DMS53 treated with DMSO at 0.1 percent for 48 hours (cell line): ENCODE data around the gene MRPL33.

Source experiments
- DNase-seq: peaks from one replicate; lab custom pipeline; 2025; ENCODE audit not compliant: unreplicated experiment; lab: John Stamatoyannopoulos, UW

MRPL33 gene

DNA sequence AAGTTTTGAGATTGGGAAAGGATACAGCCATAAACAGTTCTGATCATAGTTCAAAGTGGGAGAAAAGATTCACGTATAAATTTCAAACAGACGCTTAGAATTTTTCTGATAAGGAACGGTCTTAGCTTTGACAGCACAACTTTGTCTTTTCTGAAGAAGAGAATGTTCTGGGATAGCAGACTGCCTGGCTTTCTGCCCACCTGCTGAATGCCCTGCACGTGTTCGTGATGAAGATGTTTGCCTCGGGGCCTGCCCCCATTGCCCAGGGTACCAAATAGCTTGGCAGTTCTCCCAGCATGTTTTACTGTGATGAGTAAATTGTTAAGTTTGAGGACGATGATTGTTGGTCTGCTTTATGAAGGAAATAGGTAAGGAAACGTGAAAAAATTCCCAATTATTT, 4.6 kb downstream of the MRPL33 start:
- no peak for DNase-seq

DNA sequence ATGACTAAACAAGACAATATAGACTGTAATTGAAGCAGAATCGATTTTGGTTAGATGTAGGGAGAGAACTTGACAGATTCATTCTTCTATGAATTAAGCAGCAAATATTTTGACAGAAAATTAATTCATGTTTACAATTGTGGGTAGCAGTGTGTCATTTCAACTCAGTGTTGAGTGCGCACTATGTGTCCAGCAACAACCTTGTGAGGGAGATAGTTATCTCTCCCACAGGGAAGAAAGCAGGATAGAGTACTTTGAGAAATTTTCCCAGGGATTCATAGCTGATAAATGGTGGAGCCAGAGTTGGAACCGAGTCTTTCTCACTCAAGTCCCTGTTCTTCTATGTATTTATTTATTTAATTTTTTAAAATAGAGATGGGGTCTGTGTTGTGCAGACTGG, 5.2 kb downstream of the MRPL33 start:
- no peak for DNase-seq

DNA sequence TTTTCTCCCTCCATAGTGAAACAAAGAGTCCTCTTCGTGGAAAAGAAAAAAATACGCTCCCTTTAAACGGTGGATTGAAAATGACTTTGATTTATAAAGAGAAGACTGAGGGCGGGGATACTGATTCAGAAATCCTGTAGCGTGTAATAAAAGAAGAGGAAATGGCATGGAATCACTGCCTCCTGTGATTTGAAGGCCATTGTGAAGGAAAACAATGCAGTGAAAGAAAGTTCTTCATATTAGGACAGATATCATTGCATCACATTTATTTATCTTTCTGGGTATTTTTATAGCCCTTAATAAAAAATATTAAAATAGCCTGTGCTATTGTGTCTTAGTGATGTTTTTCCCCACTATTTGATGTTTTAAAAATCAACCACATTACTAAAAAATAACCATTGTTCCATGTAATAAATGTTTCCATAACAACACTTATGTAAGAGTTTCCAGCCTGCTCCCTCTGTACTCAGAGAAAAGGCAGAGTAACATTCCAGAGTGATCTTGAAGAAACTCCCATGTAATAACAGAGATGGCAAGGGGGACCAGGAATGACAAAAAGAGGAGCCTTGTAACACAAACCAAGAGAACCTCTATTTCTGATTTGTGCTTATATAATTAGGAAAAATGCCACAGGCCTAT, 8.0 kb downstream of the MRPL33 start:
- no peak for DNase-seq

DNA sequence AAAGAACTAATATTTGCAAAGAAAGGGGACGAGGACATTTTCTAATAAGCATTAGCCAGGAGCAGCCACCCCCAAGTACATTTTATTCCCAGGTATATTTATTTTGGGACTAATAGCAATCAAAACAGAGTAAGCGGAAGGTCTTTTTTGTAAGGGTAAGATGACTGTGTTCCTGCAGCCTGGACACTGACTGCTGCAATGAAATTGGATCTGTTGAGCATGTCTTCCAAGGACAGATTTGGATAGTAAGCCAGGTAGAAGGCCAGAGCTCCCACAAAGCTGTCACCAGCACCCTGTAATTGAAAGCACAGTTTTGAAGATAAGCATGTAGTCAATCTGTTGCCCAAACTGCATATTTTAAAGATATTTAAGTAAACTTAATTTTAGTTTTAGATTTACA, 10.0 kb downstream of the MRPL33 start:
- no peak for DNase-seq

DNA sequence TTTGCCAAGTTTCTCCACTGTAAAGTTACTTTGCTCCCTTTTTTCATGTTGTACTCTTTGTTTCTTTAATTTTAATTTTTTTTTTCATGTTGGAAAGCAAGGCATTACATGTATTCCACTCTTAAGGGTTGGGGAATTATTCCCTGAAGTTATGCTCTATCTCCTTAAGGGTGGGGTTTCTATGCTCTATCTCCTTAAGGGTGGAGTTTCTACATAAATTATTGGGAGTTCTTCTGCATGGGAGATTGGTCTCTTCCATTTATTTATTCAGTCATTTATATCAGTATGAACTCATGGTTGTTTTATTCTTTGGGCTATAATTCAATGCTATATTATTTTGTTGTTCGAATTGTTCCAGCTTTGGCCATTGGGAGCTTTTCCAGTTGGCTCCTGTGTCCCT, 11.2 kb downstream of the MRPL33 start:
- no peak for DNase-seq

DNA sequence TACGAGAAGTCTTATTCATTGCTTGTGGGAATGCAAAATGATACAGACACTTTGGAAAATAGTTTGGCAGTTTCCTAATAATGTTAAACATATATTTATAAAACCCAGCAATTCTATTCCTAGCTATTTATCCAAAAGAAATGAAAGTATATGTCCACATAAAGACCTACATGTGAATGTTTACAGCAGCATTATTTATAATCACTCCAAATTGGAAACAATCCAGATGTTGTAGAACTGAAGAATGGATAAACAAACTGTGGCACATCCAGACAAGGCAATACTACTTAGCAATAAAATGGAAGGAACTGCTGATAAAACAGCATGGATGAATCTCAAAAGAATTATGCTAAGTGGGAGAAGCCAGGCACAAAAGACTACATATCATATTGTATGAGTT, 19.3 kb downstream of the MRPL33 start:
- DNase-seq = no peak

DNA sequence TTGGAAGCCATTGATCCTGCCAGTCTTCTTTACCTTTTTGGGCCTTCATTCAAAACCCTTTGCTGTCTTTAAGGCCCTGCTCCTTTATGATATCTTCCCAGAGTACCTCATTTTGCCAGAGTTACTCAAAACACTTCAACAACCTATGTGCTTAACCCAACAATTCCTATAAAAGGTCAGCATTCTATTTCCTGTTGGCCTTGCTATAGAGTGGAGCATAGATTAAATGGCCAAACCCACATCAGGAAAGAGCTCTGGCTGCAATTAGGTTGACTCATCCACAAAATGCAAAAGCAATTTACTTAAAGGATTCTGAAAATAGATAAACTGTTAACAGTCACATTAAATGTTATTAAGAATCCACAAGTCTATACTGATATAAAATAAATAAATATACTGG, 21.2 kb downstream of the MRPL33 start:
- DNase-seq = no peak

DNA sequence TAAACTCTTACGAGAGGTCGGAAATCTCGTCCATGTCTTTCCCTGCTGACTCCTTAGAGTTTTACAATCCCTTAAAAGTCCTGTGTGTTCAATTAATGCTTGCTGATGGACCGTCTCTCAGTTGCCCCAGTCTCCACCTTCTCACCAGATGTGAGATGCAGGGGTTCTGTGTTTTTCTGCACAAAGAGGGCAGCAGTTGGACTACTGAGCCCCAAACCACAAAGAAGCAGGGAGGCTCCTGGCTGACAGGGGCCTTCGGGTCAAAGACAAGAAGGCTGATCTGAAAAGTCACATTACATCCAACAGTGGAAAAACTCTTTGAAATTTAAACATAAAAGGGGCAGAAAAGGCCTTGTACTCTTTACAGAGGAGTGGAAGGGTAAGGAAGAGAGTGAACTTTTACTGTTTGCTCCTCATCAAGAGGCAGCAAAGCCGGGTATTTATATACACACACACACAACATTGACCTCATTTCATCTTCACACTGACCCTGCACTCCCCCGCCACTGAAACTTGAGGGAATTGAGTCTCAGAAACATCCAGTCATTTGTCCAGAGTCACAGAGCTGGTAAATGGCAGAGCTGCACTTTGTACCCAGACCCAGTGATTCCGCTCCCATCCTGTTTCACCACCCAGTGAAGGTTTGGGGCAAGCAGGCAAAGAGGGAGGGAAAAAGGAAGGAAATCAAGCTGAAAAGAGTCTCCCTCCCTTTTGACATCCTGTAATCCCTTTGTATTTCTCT, 23.7 kb downstream of the MRPL33 start:
- DNase-seq = no peak

DNA sequence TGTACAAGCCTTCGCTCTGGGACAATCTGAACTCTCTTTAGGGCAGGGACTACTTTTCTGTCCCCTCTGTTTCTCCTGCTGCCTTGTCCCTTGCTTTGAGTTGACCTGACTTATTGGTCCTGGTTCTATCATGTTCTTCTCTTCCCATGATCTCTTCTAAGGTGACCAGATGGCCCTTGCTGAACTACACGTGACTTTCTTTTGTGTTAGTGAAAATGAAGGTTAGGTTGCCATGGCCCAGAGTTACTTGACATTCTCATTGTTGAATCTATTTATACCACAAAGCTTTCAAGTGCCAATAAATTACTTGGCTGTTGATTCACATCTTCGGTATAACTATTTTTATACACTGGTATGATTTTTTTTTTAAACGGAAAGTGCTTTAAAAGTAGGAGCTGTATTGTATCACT, 24.4 kb downstream of the MRPL33 start:
- no peak for DNase-seq

DNA sequence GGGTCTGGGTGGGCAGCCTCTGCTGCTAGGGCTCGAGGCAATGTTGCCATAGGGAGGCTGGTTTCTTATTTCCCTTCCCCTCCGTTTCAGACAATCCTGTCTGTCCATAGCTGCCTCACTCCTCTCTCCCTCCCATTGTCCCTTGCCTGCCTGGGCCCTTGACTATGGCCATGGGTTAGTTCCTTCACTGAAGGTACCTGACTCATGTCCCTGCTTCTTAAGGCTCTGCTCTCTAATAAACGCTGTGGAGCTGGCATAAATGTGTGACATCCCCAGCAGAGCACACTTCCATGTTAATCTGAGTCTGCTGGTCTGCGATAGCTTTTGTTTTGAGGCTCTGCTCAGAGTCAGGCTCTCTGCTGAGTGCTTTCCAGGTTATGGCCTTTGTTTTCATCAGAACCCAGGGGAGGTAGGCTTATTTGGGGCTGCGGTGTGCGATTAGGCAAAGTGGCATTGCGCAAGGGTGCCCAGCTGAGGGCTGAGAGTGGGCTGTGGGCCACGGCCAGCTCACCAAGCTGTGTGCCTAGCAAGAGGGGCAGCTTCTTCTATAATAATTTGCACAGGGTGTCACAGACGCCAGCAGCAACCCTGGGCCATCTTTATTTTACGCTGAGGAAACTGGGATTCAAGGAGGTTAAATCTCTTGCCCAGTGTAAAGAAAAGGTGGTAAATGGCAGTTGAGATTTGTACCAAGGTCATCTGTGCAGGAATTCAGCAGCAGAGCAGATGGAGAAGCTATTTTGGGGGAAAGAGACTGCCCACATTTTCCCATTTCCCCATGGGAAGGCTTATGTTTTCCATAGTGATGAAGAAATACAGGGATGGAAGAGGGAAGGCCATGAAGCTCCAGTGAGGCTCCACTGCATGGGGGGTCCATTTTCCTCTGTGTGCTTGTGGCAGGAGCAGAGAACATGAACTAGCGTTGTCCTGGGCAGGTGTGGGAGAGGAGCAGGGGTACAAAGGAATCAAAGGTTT, 25.6 kb downstream of the MRPL33 start:
- no peak for DNase-seq

DNA sequence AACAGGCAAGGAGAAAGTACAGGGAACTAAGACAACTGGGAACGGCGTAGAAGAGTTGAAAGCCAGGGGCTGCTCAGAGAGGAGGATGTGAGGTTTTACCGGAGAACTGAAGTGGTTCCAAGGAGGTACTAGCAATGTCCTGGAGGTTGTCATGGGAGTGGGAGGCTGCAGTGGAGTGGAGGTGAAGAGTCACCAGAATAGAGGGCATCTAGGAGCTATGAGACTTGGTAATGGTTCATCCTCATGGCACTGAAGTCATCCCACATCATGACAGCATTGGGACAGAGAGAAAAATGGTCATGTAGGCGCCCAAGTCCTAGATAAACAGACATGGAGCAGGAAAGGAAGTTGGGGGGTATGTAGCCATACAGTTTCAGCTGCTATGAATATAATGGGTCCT, 26.3 kb downstream of the MRPL33 start:
- DNase-seq = no peak

DNA sequence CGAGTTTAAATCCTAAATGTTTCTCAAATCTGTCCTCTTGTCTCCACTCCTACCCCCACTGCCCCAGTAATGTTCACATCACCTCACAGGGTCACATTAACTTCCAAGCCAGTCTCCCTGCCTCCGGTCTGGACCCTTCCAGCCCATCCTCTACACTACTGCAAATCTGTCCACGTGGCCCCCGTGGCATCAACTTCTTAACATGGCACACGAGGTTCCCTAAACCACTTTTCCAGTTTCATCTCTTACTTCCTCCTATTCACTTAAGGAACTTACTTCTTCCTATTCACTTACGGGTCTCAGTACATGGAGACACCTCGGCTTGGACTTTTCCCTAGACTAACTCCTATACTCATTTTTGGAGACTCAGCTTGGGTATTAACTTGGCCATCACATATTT, 27.0 kb downstream of the MRPL33 start:
- no peak for DNase-seq

DNA sequence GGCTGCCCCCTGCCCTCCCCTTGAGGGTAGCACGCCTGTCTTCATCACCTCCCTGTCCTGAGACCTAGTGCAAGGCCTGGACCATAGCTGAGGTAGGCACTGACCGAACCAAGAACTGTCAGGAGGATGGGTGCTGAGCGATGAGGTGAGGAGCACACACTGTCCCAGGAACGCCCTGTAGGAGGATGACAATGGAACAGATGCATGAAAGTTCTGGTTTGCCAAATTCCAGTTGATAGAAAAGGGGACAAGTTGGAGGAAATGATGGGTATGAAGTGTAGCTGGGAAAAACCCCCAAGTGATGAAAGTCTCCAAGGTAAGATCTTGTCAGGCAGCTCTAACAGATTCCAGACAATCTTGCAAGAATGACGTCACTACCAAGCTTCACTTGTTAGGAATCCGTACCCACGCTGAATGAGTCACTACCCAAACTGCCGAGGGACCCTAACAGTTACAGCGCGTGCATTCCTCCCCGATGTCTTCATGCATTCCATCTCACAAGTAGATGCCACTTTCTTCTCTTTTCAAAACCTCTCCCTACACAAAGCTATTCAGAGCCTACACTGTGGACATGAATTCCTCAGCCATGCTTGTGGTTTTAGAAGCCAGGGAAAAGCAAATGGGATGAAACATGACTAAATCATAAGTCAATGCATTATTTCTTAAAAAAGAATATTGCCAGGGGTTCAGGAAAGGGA, 27.6 kb downstream of the MRPL33 start:
- no peak for DNase-seq

DNA sequence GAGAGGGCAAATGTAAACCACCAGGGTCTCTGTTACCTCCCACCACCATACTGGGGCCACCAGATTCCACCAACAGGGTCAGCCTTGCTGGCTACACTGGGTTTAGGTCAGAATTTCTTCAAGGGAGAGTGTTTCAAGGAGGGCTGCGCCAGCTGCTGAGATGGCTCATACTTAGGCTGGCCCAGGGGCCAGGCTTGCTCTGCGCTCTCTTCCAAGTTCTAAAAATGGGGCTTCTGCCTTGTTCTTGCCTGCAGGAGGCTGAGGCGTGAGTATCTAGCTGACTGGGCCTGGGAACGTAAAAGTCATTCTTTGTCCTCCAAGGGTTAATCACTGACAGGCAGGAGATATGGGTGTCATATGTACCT, 28.1 kb downstream of the MRPL33 start:
- DNase-seq = no peak

DNA sequence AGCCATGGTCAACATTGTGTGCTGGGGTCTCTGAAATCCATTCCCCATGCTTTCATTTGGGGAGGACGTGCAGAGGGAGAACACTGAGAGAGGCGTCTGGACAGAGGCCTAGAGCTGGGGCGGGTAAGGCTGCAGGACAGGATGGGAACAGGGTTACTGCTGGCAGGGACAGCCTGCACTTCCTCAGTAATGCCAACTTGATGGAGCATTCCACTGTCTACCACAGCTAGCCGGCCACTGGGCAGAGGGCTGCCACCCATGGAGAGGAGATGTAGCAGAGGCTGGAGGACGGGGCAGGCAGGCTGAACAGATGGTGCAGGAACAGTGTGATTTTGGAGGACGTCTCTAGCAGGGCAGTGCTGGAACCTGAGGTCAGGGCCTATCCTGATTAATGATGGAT, 29.3 kb downstream of the MRPL33 start:
- DNase-seq = no peak

DNA sequence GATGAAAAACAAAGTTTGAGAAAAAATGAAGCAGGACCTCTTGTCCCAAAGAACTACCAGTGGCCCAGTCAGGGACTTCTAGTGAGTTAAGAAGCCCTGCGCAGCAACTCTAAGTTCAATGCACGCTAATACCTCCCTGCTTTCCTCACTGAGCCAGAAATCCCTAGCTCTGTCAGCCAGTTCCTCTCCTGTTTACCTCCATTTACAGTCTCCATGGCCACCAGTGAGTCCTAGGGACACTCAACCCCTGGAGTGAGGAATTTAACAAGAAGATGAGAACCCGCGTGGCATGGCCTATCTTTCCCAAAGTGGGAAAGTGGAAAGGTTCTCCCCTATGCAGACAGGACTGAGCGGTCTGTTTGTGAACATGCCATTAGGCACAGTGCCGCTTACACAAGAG, 31.0 kb downstream of the MRPL33 start:
- no peak for DNase-seq

DNA sequence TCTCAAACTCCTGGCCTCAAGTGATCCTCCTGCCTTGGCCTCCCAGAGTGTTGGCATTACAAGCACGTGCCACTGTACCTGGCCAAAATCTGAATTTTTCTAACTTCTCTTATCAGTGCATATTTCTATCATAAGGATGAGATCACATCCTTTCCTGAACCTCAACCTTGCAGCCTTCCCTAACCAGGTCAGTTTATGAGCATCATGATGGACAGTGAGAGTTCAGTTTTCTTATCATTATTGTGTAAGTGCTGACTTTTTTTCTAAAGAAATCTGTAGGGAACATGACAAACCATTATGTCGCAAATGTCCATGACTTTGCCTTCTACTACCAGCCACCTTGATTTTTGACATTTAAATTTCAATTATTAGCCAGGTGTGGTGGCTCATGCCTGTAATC, 31.5 kb downstream of the MRPL33 start:
- DNase-seq = no peak

DNA sequence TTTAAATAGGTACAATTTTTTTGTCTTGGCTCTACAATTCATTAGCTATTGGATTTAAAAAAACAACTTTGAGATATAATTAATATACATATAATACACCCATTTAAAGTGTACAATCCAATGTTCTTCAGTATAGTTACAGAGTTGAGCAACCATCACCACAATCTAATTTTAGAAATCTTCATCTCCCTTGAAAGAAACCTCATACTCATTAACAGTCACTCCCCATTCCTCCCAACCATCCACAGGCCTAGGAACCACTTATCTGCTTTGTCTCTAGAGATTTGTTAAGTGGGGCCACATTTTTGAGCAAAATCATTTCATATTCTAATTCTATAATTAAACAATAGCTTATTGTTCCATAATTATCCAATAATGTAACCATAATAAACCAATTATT, 32.6 kb downstream of the MRPL33 start:
- DNase-seq = no peak

DNA sequence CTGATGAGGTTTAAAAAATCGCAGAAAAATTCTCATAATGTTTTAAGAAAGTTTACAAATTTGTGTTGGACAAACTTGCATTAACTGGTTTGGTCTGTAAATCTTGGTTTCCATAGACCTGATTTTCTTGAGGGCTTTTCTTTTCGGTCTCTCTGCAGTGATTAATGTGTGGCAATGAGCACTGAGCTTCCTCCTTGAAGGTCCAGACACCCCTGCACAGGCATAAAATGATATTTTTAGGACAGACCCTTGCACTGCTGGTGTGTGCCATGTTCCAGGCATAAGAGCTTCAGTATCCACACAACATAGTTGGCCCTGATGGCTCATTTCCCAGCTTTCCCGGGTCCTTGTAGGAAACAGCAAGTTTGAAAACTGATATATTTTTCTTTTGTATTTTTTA, 33.7 kb downstream of the MRPL33 start:
- no peak for DNase-seq

DNA sequence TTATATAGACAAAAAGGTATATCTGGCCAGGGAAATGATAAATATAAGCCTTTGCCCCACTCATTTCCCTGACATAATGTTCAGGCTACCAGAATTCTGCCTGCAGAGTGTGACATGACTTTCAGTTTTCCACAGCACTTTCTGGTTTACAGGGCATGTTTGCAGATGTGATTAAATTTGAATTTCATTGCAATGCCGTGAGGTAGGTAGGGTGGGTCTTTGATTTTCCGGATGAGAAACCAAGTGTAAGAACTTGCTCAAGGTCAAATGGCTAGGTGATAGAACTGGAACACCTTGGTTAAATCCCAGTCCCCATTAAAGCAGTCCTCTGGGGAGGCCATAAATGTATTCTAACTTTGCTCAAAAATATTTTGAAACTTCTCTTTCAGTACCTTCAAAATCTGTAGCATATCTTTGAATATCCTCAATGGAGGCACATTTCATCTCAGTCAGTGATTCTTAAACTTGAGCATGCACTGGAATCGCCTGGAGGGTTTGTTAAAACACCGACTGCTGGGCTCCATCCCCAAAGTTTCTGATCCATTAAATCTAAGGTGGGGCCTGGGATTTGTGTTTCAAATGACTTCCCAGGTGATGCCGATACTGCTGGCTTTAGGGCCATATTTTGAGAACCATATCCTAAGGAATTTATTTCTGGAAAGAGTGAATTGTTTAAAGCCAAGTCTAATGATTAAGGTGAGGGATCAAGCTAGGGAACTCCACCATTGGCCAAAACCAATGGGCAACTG, 35.0 kb downstream of the MRPL33 start:
- DNase-seq = no peak

DNA sequence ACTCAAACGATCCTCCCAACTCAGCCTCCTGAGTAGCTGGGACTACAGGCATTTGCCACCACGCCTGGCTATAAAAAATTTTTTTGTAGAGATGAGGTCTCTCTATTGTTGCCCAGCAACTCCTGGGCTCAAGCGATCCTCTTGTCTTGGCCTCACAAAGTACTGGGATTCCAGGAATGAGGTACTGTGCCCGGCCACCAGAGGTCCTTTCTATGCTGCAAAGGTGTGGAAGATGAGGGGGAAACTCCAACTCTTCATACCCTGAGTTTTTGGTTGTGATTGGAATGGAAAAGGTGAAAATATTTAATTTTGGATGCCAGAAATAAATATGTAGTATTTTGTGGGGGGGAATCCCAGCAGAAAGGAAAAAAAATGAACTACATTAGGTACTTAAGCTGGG, 36.0 kb downstream of the MRPL33 start:
- DNase-seq = no peak
